CD8-positive, alpha-beta memory T cell (primary cell): ENCODE measurements around the gene SEC62. TPM values are rescaled to one million over a fixed set of nuclear protein-coding genes. Genes with fewer than 3 reads are reported as not detected.

Source experiments
- CTCF ChIA-PET: fragments of 350-600 bp; sonication (Branson Sonifier 250); formaldehyde crosslinking; loops from one replicate; lab custom pipeline; 2021; ENCODE audit warnings: antibody characterized with exemption; lab: Charles Lee
- POLR2A ChIA-PET: fragments of 350-600 bp; sonication (Branson Sonifier 250); formaldehyde crosslinking; loops from one replicate; lab custom pipeline; 2021; ENCODE audit warnings: antibody characterized with exemption; lab: Charles Lee
- DNase-seq, 5 donors: peaks; one replicate each; pipeline versions ENCODE4 v3.0.0 to v3.0.0-alpha.2; 2020 to 2022; ENCODE audit warnings: mixed read lengths in 1 of 5
- H3K27ac ChIP-seq: one replicate; pipeline ENCODE4 v1.7.0; 2013; ENCODE audit warnings: low read depth, mild to moderate bottlenecking, low read length, moderate library complexity
- H3K27me3 ChIP-seq: 2 replicates; pipeline ENCODE4 v1.7.0; 2013; ENCODE audit warnings: low read length, mild to moderate bottlenecking; ENCODE audit not compliant: insufficient read depth, poor library complexity, severe bottlenecking
- H3K36me3 ChIP-seq: 2 replicates; pipeline ENCODE4 v1.7.0; 2013; ENCODE audit warnings: mild to moderate bottlenecking, low read length, moderate library complexity; ENCODE audit not compliant: insufficient read depth
- H3K4me1 ChIP-seq: 2 replicates; pipeline ENCODE4 v1.7.0; 2013; ENCODE audit warnings: mild to moderate bottlenecking, low read length, moderate library complexity; ENCODE audit not compliant: insufficient read depth
- H3K4me3 ChIP-seq: 2 replicates; pipeline ENCODE4 v1.7.0; 2013; ENCODE audit warnings: mild to moderate bottlenecking, low read length
- H3K9me3 ChIP-seq: 2 replicates; pipeline ENCODE4 v1.7.0; 2013; ENCODE audit warnings: mild to moderate bottlenecking, low read length
- H3K27ac Mint-ChIP-seq, 8 donors: one replicate each; pipeline ENCODE4 v1.8.0; 2020 to 2021; ENCODE audit warnings: mixed read lengths in 8 of 8, mild to moderate bottlenecking in 6 of 8, inconsistent platforms in 3 of 8, moderate library complexity in 3 of 8
- H3K27me3 Mint-ChIP-seq, 2 donors: one replicate each; pipeline ENCODE4 v1.8.0; 2020 to 2021; ENCODE audit warnings: mixed read lengths in 2 of 2, mild to moderate bottlenecking in 1 of 2, moderate library complexity in 1 of 2
- H3K36me3 Mint-ChIP-seq, 3 donors: one replicate each; pipeline ENCODE4 v1.8.0; 2020 to 2021; ENCODE audit warnings: mixed read lengths in 3 of 3, inconsistent platforms in 1 of 3, mild to moderate bottlenecking in 1 of 3
- H3K4me1 Mint-ChIP-seq, 3 donors: one replicate each; pipeline ENCODE4 v1.8.0; 2020 to 2021; ENCODE audit warnings: mixed read lengths in 3 of 3, inconsistent platforms in 1 of 3, mild to moderate bottlenecking in 1 of 3
- H3K4me3 Mint-ChIP-seq, 7 donors: one replicate each; pipeline ENCODE4 v1.8.0; 2020 to 2021; ENCODE audit warnings: mixed read lengths in 7 of 7, mild to moderate bottlenecking in 6 of 7, moderate library complexity in 4 of 7, inconsistent platforms in 2 of 7
- H3K9me3 Mint-ChIP-seq, 5 donors: one replicate each; pipeline ENCODE4 v1.8.0; 2020 to 2022; ENCODE audit warnings: mixed read lengths in 5 of 5, mild to moderate bottlenecking in 3 of 5, moderate library complexity in 2 of 5, inconsistent platforms in 1 of 5
- polyA plus RNA-seq: library from polyadenylated mRNA; unstranded; fragments of 300-500 nt; fragmentation: Illumina TruSeq; gene quantifications from one replicate; pipeline ENCODE4 v1.2.3, GENCODE V29; 2021
- total RNA-seq, 2 experiments: library from RNA; stranded (reverse); gene quantifications; one replicate each; pipeline ENCODE4 v1.2.3, GENCODE V29; 2021

SEC62 gene
- total and polyA plus RNA-seq, 3 experiments from 2014 or later: 66.7 to 190 (median 68.3) TPM

DNA sequence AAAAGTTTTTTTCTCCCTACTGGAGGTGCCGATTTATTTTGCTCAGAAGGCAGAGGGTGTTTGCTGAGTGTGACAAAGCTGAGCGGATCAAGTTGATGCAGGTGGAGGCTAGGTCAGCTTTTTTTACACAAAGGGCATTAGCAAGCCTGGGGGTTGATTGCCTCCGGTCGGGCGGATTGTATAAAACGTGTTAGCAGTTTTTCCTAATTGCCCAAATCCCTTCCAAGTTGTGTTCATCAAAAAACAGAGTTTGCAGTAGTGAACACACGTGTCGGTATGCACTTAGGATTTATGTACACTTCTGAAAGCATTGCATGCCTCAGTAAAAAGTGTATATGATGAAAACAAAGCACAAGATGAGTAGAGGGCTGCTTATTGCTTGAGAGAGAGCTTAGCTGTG, 73.8 kb downstream of the SEC62 start:
- Histone ChIP-seq H3K9me3 (no peaks in the 10 kb centered on the region), H3K36me3 (no peaks in the 10 kb centered on the region), H3K27ac (no peak overlapping the region), H3K27me3 (no peaks in the 10 kb centered on the region), H3K4me1 (peaks cover 13% of the 10 kb centered on the region), H3K4me3 (no peak overlapping the region)
- ChIA-PET CTCF (no interaction called here), POLR2A (no interaction called here)
- H3K36me3 Mint-ChIP-seq: peaks cover 0 to 2% (median 0%) of the 10 kb centered on the region in 3 donors
- H3K27ac Mint-ChIP-seq: no peak overlapping the region
- H3K27me3 Mint-ChIP-seq: peaks cover 0 to 3% of the 10 kb centered on the region in 2 donors
- H3K4me3 Mint-ChIP-seq: peak overlapping the region in 1 of 7 donors; percentile 59
- no peak for DNase-seq
- no peaks in the 10 kb centered on the region for H3K9me3 Mint-ChIP-seq
- peaks cover 14 to 20% (median 17%) of the 10 kb centered on the region in 3 donors for H3K4me1 Mint-ChIP-seq

GRCh38 chr3:170043506-170043905, 76.9 kb downstream of the SEC62 start:
- Mint-ChIP-seq H3K4me1 (peaks cover 10 to 19% (median 16%) of the 10 kb centered on the region in 3 donors), H3K27me3 (no peaks in the 10 kb centered on the region), H3K36me3 (no peaks in the 10 kb centered on the region), H3K4me3 (no peak overlapping the region), H3K9me3 (no peaks in the 10 kb centered on the region), H3K27ac (no peak overlapping the region)
- Histone ChIP-seq H3K27ac (no peak overlapping the region), H3K9me3 (no peaks in the 10 kb centered on the region), H3K36me3 (no peaks in the 10 kb centered on the region), H3K4me1 (peaks cover 14% of the 10 kb centered on the region), H3K27me3 (no peaks in the 10 kb centered on the region), H3K4me3 (no peak overlapping the region)
- CTCF ChIA-PET: no interaction called here
- no peak for DNase-seq
- POLR2A ChIA-PET: no interaction called here

GRCh38 chr3:170044271-170044670, 77.7 kb downstream of the SEC62 start:
- DNase-seq: no peak
- Histone ChIP-seq H3K4me3 (no peak overlapping the region), H3K27ac (no peak overlapping the region), H3K4me1 (peaks cover 14% of the 10 kb centered on the region), H3K9me3 (no peaks in the 10 kb centered on the region), H3K36me3 (no peaks in the 10 kb centered on the region), H3K27me3 (no peaks in the 10 kb centered on the region)
- Mint-ChIP-seq H3K9me3 (no peaks in the 10 kb centered on the region), H3K4me3 (no peak overlapping the region), H3K4me1 (peaks cover 9 to 11% (median 10%) of the 10 kb centered on the region in 3 donors), H3K27me3 (no peaks in the 10 kb centered on the region), H3K36me3 (no peaks in the 10 kb centered on the region), H3K27ac (no peak overlapping the region)
- CTCF ChIA-PET: no interaction called here
- POLR2A ChIA-PET: no interaction called here

DNA sequence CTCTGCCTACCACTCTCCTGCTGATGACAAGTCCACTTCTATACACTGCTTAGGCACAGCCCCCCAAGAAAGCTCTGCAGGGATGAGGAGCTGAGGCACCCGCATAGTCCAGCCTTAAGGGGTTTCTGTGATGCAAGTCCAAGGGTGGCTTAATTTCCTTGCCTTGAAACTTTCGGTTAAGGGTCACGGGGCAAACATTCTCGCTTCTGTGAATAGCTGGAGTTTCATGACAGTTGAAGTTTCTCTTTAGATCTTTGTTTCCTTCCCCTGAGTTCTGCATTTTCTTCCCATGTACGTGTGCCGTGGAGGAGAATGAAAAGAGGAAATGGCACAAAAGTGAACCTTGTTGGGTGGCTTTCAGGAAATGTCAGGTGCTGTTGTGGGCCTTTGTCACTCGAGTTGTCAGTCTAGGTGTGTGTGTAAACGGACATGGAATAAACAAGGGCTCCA, 78.2 kb downstream of the SEC62 start:
- Histone ChIP-seq H3K4me3 (no peak overlapping the region), H3K36me3 (no peaks in the 10 kb centered on the region), H3K27me3 (no peaks in the 10 kb centered on the region), H3K9me3 (no peaks in the 10 kb centered on the region), H3K4me1 (peaks cover 14% of the 10 kb centered on the region), H3K27ac (no peak overlapping the region)
- no peak overlapping the region for H3K27ac Mint-ChIP-seq
- ChIA-PET CTCF (no interaction called here), POLR2A (no interaction called here)
- DNase-seq: no peak
- no peaks in the 10 kb centered on the region for H3K9me3 Mint-ChIP-seq
- H3K4me3 Mint-ChIP-seq: no peak overlapping the region
- H3K27me3 Mint-ChIP-seq: no peaks in the 10 kb centered on the region
- H3K4me1 Mint-ChIP-seq: peaks cover 7 to 11% (median 10%) of the 10 kb centered on the region in 3 donors
- H3K36me3 Mint-ChIP-seq: no peaks in the 10 kb centered on the region

DNA sequence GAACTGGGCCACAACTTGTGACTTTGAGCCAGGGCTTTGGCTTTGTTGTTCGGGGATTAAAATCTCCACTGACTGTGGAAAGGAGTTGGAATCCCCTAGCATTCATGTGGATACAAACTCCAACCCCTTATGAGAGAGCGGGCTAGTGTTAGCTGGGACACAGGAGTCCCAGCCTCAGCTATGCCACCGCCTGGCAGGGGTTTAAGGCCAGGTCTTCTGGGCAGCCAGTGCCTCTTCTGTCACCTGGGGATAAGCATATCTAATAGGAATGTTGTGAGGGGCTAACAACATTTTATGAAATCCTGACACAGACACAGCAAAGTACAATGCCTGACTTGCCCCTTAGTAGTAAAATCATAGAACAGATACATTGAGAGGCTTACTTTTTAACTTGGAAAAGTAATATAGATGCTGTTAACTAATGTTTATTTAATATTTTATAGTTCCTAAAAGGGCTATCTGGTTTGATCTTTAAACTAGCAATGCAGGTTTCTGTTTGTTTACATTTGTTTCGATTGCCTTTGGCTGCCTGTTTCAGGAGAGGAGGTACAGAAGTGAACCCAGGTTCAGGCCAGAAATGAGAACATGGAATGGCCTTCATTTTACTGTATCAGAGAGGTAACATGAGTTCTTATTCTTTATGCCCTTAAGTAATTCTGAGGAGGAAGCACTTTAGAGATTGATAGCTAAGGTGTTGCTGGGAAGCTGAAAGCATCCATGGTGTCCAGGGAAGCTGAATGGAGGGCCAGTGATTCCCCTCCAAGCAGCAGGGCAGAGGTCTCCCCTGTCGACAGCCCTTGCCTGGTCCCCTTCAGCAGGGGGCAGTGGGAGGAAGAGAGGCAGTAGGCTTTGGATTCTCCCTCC, 79.9 kb downstream of the SEC62 start:
- H3K27ac ChIP-seq: no peak overlapping the region
- no peaks in the 10 kb centered on the region for H3K9me3 ChIP-seq
- ChIA-PET POLR2A (interaction anchor here (0.5 kb wide), 1 partner anchor 8 kb away, joined by 3 read pairs; no protein-coding TSS in a partner anchor), CTCF (interaction anchor here (1.6 kb wide), 1 partner anchor 25 kb away, joined by 5 read pairs; no protein-coding TSS in a partner anchor)
- H3K36me3 ChIP-seq: no peaks in the 10 kb centered on the region
- Mint-ChIP-seq H3K27me3 (no peaks in the 10 kb centered on the region), H3K9me3 (no peaks in the 10 kb centered on the region), H3K4me1 (peaks cover 6 to 11% (median 10%) of the 10 kb centered on the region in 3 donors), H3K4me3 (peak overlapping the region in 2 of 7 donors; percentile 9 to 24), H3K27ac (peak overlapping the region in 2 of 8 donors; percentile 29 to 30), H3K36me3 (no peaks in the 10 kb centered on the region)
- H3K27me3 ChIP-seq: no peaks in the 10 kb centered on the region
- no peak for DNase-seq
- no peak overlapping the region for H3K4me3 ChIP-seq
- H3K4me1 ChIP-seq: peaks cover 14% of the 10 kb centered on the region

DNA sequence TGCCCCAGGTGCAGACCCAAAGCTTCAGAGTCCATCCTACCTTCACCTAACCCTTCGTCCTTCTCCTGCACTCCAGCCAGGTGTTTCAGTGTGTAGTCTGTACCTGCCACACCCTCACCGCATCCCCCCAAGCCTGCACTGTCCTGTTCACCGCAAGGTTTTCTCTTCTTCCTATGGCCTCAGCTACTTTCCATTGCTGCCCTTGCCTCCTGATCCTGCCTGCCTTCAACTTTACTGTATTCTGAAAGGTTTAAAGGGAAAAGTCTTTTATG, 80.5 kb downstream of the SEC62 start:
- no peak for DNase-seq
- H3K36me3 Mint-ChIP-seq: no peaks in the 10 kb centered on the region
- Histone ChIP-seq H3K27me3 (no peaks in the 10 kb centered on the region), H3K4me3 (no peak overlapping the region), H3K36me3 (no peaks in the 10 kb centered on the region), H3K27ac (no peak overlapping the region), H3K9me3 (no peaks in the 10 kb centered on the region), H3K4me1 (peaks cover 14% of the 10 kb centered on the region)
- CTCF ChIA-PET: no interaction called here
- H3K27me3 Mint-ChIP-seq: no peaks in the 10 kb centered on the region
- peaks cover 6 to 11% (median 10%) of the 10 kb centered on the region in 3 donors for H3K4me1 Mint-ChIP-seq
- H3K4me3 Mint-ChIP-seq: no peak overlapping the region
- no peaks in the 10 kb centered on the region for H3K9me3 Mint-ChIP-seq
- POLR2A ChIA-PET: no interaction called here
- H3K27ac Mint-ChIP-seq: peak overlapping the region in 1 of 8 donors; percentile 61

Other genes starting within 250 kb of the SEC62 start
- gene TERC, start 201.7 kb upstream of the SEC62 start, total RNA-seq: 10 to 100 TPM; 13.7 to 15.5 TPM
- gene TERC, start 201.7 kb upstream of the SEC62 start, polyA plus RNA-seq: 0.72 TPM
- gene ACTRT3, start 197.2 kb upstream of the SEC62 start, total RNA-seq: 1 to 10 TPM; 2.5 to 2.6 TPM
- gene ACTRT3, start 197.2 kb upstream of the SEC62 start, polyA plus RNA-seq: 0.20 TPM
- gene MYNN, start 193.4 kb upstream of the SEC62 start, total RNA-seq: 10 to 100 TPM; 18.3 to 19.2 TPM
- 16.5 TPM for gene MYNN, start 193.4 kb upstream of the SEC62 start, polyA plus RNA-seq
- under 1 TPM; 0.15 to 0.20 TPM for gene LRRIQ4, start 153.9 kb upstream of the SEC62 start, total RNA-seq
- not detected for gene LRRIQ4, start 153.9 kb upstream of the SEC62 start, polyA plus RNA-seq
- gene LRRC34, start 153.9 kb upstream of the SEC62 start, total RNA-seq: 1 to 10 TPM; 2.4 to 2.5 TPM
- gene LRRC34, start 153.9 kb upstream of the SEC62 start, polyA plus RNA-seq: 0.33 TPM
- gene LRRC31, start 96.9 kb upstream of the SEC62 start, total RNA-seq: not detected
- not detected for gene LRRC31, start 96.9 kb upstream of the SEC62 start, polyA plus RNA-seq
- not detected for gene SAMD7, start 55.2 kb upstream of the SEC62 start, total RNA-seq
- gene SAMD7, start 55.2 kb upstream of the SEC62 start, polyA plus RNA-seq: not detected
- gene GPR160, start 71.2 kb downstream of the SEC62 start, total RNA-seq: 1 to 10 TPM; 2.9 TPM
- gene GPR160, start 71.2 kb downstream of the SEC62 start, polyA plus RNA-seq: 6.2 TPM
- gene PHC3, start 214.9 kb downstream of the SEC62 start, total RNA-seq: 10 to 100 TPM; 55.5 to 58.9 TPM
- 48.3 TPM for gene PHC3, start 214.9 kb downstream of the SEC62 start, polyA plus RNA-seq